SK-N-MC (cell line): Measurements from ENCODE around the gene TRAPPC5.

Experiments used
- EZH2 ChIP-seq: fragments of 200-600 bp; sonication (generic); IDR thresholded peaks from one replicate; pipeline ENCODE4 v1.6.1; 2017; ENCODE audit warnings: antibody characterized with exemption
- FOXP2 ChIP-seq: optimal IDR thresholded peaks from 2 replicates; pipeline ENCODE3; 2011; ENCODE audit warnings: mild to moderate bottlenecking, moderate library complexity; ENCODE audit not compliant: insufficient read depth; ENCODE audit errors: extremely low read length, control extremely low read depth
- POLR2AphosphoS5 ChIP-seq: IDR thresholded peaks from 2 replicates; pipeline ENCODE4 v1.6.1; 2012; ENCODE audit warnings: mild to moderate bottlenecking, low read depth, low read length, borderline replicate concordance

DNA sequence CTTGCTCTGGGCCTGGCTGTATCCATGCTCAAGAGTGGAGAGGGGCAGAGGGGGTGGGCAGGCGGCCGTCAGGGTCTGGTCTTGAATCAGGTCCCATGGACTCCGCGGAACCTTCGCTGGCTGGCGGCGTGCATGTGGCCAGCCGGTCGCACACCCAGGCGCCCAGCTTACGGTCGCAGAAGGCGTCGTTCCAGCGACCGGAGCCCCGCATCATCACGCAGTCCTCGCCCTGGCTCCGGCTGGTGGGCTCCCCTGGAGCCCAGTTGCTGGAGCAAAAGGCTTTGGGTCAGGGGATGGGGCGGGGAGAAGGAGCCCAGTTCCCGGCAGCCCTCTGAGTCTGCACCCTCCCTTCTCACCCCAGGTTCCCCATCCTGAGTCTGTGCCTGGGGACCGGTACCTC lies 8.5 kb downstream of the TRAPPC5 start:
- TF ChIP-seq POLR2AphosphoS5 (no peak), EZH2 (no peak), FOXP2 (no peak)
